ENCODE measurements around the gene CPEB1.
"Not testable (repeated sequence)": the region's sequence is repeated elsewhere in the genome, so short reads cannot be mapped to it uniquely, and the experiment has no call there.

CPEB1 gene

DNA sequence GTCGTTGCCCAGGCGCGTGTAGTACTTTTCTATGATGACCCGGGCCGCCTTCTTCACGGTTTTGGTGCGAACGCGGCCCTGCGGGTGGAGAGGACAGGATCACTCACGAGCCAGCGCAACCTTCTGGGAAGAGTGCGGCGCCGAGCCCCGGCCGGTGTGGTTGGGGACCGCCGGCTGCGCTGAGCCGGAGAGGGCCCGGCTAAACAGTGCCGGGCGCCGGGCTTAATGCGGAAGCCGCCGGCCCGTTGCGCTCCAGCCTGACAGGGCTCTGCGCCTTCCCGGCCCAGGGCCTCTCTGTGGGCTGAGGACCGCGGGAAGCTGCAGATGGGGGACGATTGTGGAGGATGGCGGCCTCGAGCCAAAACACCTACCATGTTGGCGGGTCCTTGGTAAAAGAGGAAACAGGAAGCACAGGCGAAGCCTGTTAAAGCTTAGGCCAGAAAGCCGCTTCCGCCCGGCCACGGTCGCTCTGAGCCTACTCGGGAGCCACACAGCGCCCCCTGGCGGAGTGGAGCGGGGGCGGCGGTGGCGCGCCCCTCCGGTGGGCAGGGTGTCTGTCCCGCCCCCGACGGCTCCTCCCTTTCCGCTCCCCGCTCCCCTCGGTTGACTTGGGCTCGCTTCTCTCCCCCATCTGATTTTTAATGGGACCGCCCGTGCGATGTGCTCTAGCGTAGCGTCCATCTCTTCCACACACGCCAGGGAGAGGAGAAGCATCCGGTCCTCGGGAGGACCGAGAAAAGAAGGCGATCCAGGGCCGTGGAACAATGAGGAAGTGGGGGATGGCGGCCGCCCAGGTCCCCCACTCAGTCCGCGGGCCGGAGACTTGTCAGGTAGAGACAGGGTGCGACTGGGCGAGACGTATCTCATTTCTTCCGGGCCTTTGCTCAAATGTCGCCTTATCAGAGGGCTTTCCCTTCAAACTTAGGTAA is 106.8 kb downstream of the CPEB1 start, which contains the start of gene RPS17:
RPS17 (minus strand) TSS at position 403 of the 929 bp plus-strand sequence; CDS start at position 374, 29 bp downstream.
- DNase-seq = no peak

GRCh38 chr15:82539691-82540054 is 107.5 kb downstream of the CPEB1 start:
- no peak for DNase-seq

DNA sequence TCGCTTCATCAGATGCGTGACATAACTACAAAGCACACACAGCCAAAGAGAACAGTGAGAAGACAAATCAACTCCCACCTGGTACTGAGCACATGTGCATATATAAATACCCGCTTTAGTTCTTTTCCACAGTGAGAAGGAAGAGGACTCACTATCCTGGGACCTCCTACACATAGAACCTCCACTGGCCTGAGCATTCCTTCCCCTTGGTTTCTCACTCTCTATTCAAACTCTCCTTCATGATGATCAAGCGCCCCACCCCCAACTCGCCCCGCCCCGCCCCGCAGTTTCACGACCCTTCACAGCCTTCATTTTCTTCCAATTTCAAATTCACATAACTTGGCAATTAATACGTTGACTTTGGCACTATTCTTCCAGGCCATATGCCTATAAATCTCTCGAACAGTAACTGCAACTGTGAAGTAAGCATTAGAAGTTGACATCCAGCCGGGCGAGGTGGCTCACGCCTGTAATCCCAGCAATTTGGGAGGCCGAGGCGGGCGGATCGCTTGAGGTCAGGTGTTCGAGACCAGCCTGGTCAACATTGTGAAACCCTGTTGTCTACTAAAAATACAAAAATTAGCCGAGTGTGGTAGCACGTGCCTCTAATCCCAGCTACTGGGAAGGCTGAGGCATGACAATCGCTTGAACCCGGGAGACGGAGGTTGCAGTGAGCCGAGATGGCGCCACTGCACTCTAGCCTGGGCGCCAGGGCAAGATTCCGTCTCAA is 108.0 kb downstream of the CPEB1 start:
- no peak for DNase-seq

DNA sequence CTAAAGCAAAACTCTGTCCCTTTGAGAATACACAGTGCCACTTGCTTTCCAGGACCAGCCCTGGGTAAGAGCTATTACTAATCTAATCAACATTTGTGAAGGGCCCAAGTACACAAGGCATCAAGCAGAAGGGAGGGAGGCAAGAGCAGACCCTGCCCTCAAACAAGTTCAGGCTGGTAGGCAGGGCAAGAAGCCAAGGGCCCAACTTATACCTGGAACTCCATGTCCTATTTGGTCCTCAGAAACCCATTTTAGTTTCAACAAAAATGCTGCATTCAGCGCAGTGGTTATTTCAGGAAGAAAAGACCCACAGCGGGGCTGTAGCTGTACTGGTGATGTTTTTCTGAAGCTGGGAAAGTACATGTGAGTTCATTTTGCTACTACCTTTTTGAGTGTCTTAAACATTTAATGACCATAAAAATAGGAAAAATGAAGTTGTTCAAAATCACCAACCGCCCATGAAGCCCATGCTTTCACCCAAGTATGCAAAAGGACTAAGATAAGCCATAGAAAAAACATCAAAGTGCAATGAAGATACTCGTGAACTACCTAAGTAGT is 109.7 kb downstream of the CPEB1 start:
- no peak for DNase-seq

GRCh38 chr15:82536409-82537350 is 110.5 kb downstream of the CPEB1 start:
- no peak for DNase-seq

GRCh38 chr15:82535566-82536408 is 111.4 kb downstream of the CPEB1 start:
- no peak for DNase-seq

DNA sequence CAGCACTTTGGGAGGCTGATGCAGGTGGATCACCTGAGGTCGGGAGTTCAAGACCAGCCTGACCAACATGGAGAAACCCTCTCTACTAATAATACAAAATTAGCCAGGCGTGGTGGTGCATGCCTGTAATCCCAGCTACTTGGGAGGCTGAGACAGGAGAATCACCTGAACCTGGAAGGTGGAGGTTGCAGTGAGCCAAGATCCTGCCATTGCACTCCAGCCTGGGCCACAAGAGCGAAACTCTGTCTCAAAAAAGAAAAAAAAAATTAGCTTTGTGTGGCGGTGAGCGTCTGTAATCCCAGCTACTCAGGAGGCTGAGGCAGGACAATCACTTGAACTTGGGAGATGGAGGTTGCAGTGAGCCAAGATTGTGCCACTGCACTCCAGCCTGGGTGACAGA is 112.0 kb downstream of the CPEB1 start:
- not testable (repeated sequence) for DNase-seq

DNA sequence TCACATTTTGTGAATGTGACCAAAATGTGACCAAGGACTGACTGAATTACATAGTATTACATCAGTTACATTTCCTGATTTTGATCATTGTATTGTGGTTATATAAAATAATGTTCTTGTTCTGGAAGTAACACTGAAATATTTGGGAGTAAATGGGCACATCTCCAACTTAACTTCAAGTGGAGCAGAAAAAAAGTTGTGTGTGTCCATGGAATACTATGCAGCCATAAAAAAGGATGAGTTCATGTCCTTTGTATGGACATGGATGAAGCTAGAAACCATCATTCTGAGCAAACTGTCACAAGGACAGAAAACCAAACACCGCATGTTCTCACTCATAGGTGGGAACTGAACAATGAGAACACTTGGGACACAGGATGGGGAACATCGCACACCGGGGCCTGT is 112.7 kb downstream of the CPEB1 start:
- DNase-seq = not testable (repeated sequence)

- DNase-seq = no peak
Measured at GRCh38 chr15:82533801-82534200, 113.4 kb downstream of the CPEB1 start.

- DNase-seq = no peak
Measured at GRCh38 chr15:82532991-82533481, 114.1 kb downstream of the CPEB1 start.

- DNase-seq = no peak
Measured at GRCh38 chr15:82532383-82532990, 114.7 kb downstream of the CPEB1 start.

GRCh38 chr15:82531496-82532382 is 115.4 kb downstream of the CPEB1 start:
- no peak for DNase-seq

DNA sequence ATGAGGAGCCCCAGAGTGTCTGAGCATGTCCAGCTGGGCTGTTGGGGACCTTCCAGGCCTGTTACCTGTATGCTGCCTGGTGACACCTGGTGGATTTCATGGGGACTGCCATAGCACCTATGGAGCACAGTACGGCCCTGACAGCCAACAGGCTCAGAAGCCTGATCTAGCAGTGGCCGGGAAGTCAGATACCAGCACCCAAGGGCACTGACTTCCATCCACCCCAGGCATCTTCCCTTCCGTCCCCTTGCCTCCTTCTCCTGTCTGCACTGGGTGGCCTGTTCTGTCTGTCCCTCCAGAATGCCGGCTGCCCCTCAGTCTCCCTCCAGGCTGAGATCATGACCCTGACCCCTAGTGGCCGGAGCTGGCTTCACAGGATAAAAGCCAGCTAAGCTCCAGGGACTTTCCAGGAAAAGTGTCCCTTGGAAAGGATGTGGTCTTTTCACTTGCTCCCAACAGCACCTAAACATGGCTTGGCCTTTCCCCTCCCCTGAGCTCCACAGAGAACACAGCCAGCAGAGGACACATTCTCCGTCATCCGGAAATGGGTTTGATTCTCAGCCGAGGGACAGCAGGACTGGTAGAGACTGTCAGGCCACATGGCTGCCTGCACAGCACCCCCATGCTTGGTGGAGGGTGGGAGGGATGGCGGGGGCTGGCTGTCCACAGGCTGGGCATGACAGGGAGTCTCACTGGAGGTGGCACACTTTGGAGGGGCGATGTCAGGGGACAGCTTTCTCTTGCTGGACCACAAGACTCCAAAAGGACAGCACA is 116.4 kb downstream of the CPEB1 start:
- no peak for DNase-seq

DNA sequence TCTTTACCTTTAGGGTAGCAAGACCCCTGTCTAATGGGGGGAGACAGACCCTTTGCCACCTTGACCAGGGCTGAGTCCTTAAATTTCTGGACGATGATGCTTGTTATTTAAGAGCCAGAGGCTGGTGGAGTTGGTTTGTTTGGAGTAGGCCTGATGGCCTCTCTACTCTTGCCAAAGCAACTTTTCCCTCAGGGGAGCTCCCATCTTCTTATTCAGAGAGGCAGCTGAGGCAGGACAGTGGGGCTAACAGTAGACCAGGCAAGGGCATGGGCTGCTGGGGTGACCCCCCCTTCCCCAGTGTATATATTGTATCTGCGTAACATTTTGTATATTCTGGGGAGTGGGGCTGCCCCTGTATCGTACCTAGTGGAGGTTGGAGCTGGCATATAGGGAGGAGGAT is 117.2 kb downstream of the CPEB1 start:
- DNase-seq = no peak

DNA sequence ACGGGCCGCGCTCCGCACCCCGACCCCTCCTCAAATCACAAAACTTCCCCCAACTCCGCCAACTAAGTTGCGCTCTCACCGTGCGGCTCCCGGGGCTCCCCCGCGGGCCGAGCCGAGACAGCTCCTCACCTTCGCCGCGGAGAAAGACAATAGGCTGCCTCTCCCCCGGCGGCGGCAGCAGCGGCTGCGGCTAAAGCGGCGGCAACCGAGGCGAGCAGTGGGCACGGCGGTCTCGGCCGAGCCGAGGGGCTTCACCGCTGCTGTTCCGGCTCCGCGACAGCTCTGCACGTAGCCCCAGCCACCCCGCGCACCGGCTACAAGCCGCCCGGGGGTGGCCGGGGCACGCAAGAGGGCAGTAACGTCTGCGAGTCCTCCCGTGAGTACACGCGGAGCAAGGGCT is 133.6 kb downstream of the CPEB1 start:
- DNase-seq = not testable (repeated sequence)

DNA sequence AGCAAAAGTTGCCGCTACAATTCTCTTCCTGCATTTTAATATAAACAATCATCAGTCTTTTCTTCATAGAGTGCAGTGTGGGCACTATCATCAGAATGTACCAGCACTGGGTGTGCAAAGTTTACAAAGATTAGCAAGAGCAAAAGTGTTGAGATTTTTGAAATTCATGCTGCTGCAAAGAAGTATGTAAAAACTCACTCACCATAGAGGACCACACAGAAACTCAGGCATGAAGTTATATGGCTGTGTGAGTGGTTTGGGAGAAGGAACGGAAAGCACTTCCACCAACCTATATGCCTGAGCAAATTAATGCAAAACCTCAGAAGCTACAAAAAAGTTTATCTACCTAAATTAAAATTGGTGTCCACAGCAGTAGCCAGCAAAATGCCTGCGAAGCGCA is 139.5 kb downstream of the CPEB1 start:
- DNase-seq = not testable (repeated sequence)

DNA sequence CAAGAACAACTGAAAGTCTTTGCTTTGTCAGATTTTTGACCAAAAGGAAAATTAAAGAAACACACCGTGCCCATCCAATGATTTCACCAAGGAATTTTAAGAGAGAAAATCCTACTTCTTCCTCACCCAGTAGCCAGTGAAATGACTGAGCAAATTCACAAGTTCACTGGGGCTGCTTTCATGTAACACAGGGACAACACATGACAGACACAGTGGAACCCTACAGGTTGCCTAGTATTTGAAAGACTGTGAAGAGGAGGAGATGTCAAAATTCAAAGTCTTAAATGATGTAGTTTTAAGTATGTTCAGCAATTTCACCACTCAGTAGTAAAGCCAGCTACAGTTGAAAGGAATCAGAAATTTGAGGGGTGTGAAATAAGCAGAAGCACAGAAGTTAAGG is 140.1 kb downstream of the CPEB1 start:
- not testable (repeated sequence) for DNase-seq

DNA sequence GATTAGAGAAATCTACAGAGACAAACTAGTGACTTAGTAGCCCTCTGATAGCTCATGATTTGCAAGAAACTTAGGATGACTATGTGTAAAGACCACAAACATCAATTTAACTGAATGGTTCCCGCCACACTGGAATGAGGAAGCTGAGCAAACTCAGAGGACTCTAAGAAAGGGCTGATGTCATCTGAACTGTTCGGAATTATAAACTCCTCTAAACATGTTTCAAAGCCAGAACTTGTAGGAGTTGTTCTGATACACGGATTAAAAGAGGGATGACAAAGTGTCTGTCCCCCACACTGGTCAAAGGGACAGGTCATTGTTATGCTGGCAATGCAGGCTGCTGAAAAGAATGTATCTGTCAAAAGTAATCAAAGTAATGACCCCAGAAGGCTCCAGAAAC is 141.3 kb downstream of the CPEB1 start:
- not testable (repeated sequence) for DNase-seq

GRCh38 chr15:82504074-82504473 is 143.1 kb downstream of the CPEB1 start:
- DNase-seq = not testable (repeated sequence)

Measured in SW 1271 (cell line).